Right lobe of liver (tissue), 4 donors: ENCODE data around the gene ST8SIA4.

Source experiments
- POLR2A ChIP-seq: fragments of 450-650 bp; IDR thresholded peaks from one replicate; pipeline ENCODE4 v1.6.1; 2017; ENCODE audit warnings: antibody characterized with exemption, mild to moderate bottlenecking
- TF ChIP-seq, protein P1 (sequence below), 4 donors: fragments of 200-600 bp in 3 of 4; fragments of 450-650 bp in 1 of 4; IDR thresholded peaks; one replicate each; pipeline versions ENCODE4 v1.5.1 to v1.8.0; 2016 to 2022; ENCODE audit warnings: antibody characterized with exemption in 4 of 4, mild to moderate bottlenecking in 2 of 4
- donor health status: DM: no; HTN: no; CAD: no.
- donor health status: DM: no; HTN: no; CAD: no.
- donor health status: DM: no; HTN: yes; CAD: no.

GRCh38 chr5:100867039-100867562 lies 36.0 kb downstream of the ST8SIA4 start:
- TF ChIP-seq, protein P1, sequence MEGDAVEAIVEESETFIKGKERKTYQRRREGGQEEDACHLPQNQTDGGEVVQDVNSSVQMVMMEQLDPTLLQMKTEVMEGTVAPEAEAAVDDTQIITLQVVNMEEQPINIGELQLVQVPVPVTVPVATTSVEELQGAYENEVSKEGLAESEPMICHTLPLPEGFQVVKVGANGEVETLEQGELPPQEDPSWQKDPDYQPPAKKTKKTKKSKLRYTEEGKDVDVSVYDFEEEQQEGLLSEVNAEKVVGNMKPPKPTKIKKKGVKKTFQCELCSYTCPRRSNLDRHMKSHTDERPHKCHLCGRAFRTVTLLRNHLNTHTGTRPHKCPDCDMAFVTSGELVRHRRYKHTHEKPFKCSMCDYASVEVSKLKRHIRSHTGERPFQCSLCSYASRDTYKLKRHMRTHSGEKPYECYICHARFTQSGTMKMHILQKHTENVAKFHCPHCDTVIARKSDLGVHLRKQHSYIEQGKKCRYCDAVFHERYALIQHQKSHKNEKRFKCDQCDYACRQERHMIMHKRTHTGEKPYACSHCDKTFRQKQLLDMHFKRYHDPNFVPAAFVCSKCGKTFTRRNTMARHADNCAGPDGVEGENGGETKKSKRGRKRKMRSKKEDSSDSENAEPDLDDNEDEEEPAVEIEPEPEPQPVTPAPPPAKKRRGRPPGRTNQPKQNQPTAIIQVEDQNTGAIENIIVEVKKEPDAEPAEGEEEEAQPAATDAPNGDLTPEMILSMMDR (IDR thresholded peaks at IDR 0.05) = no peak
- no peak for TF ChIP-seq POLR2A
